Astrocyte of the cerebellum (primary cell): ENCODE measurements around the gene UBR3.
"Not testable (repeated sequence)": the region's sequence is repeated elsewhere in the genome, so short reads cannot be mapped to it uniquely, and the experiment has no call there.

Experiments used
- DNase-seq: peaks from one replicate; pipeline ENCODE4 v3.0.0-alpha.2; 2011; ENCODE audit warnings: low read depth
- H3K4me3 ChIP-seq: 2 replicates; pipeline ENCODE4 v1.5.1; 2011; ENCODE audit warnings: mild to moderate bottlenecking, low read depth, low read length, moderate library complexity
- CTCF ChIP-seq: IDR thresholded peaks from 2 replicates; pipeline ENCODE4 v1.5.1; 2012; ENCODE audit warnings: low read length, low read depth, moderate library complexity, mild to moderate bottlenecking; ENCODE audit errors: missing control alignments
- in situ Hi-C: cut with HindIII; loops from 2 replicates; pipeline ENCODE4 v1.10.0; 2017; ENCODE audit warnings: low sequenced_read_pairs

UBR3 gene

GRCh38 chr2:170118641-170119040 is 291.4 kb downstream of the UBR3 start:
- in situ Hi-C loops, result no loop called here
- no peak for TF ChIP-seq CTCF
- DNase-seq, result no peak
- no peak overlapping the region for H3K4me3 ChIP-seq

GRCh38 chr2:170119326-170119725 is 292.1 kb downstream of the UBR3 start:
- H3K4me3 ChIP-seq, DNase-seq, in situ Hi-C loops: not testable (repeated sequence)

DNA sequence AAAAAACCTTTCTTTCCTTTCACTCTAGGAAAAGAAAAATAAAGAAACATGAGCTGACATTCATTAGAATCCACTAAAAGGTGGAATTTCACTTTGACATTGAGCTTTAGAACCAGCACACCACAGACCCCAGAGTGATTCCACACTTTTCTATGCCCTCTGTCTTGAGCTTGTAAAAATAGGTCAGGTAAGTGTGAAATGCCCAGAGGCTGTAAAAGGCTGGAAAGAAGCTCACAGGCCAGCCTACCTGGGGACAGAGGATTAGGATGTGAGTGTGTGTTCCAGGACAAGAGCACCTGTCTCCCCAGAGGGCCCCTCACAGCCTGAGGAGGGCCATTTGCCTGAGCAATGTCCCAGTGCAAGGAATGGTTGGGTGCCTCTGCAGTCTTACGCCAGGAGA is 294.4 kb downstream of the UBR3 start:
- in situ Hi-C loops, result no loop called here
- TF ChIP-seq CTCF, result no peak

GRCh38 chr2:170122883-170123547 is 295.8 kb downstream of the UBR3 start:
- in situ Hi-C loops, result no loop called here
- no peak for DNase-seq
- no peak overlapping the region for H3K4me3 ChIP-seq
- no peak for TF ChIP-seq CTCF

More for the DNA sequence above, 294.4 kb downstream of the UBR3 start:
- DNase-seq, result no peak
- H3K4me3 ChIP-seq, result no peak overlapping the region

DNA sequence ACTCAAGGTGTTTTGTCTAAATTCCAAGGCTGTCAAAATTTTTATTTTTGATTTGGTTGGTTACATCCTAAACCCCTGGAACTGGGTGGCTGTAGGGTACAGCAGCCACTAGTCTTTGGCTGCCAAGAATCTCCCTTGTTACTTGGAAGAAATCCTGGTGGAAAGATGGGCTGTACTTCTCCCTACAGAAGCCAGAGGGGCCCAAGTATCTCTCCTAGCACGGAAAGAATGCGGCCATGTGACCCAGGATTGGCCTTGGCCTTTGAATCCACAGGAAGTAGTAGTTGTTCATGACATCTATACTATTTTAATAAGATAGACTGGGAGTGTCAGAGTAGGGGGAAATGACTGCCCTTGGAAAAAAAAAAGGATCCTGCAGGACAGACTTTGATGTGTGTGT is 296.3 kb downstream of the UBR3 start:
- in situ Hi-C loops, result no loop called here
- TF ChIP-seq CTCF, result peak; percentile 9
- no peak for DNase-seq
- H3K4me3 ChIP-seq, result no peak overlapping the region

- DNase-seq, in situ Hi-C loops, H3K4me3 ChIP-seq: not testable (repeated sequence)
Measured at GRCh38 chr2:170126138-170126728, 299.0 kb downstream of the UBR3 start.
